Measurements from ENCODE around the gene FHAD1.

FHAD1 gene

GRCh38 chr1:15331734-15332133, 84.7 kb downstream of the FHAD1 start:
- TF ChIP-seq SIN3A (IDR thresholded peaks at IDR 0.05; ENCODE audit: borderline replicate concordance, insufficient read depth, low read length) (no peak), TAF1 (IDR thresholded peaks at IDR 0.05; ENCODE audit: borderline replicate concordance, insufficient read depth, low read length) (no peak)

- TF ChIP-seq, protein P1, sequence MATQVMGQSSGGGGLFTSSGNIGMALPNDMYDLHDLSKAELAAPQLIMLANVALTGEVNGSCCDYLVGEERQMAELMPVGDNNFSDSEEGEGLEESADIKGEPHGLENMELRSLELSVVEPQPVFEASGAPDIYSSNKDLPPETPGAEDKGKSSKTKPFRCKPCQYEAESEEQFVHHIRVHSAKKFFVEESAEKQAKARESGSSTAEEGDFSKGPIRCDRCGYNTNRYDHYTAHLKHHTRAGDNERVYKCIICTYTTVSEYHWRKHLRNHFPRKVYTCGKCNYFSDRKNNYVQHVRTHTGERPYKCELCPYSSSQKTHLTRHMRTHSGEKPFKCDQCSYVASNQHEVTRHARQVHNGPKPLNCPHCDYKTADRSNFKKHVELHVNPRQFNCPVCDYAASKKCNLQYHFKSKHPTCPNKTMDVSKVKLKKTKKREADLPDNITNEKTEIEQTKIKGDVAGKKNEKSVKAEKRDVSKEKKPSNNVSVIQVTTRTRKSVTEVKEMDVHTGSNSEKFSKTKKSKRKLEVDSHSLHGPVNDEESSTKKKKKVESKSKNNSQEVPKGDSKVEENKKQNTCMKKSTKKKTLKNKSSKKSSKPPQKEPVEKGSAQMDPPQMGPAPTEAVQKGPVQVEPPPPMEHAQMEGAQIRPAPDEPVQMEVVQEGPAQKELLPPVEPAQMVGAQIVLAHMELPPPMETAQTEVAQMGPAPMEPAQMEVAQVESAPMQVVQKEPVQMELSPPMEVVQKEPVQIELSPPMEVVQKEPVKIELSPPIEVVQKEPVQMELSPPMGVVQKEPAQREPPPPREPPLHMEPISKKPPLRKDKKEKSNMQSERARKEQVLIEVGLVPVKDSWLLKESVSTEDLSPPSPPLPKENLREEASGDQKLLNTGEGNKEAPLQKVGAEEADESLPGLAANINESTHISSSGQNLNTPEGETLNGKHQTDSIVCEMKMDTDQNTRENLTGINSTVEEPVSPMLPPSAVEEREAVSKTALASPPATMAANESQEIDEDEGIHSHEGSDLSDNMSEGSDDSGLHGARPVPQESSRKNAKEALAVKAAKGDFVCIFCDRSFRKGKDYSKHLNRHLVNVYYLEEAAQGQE (IDR thresholded peaks at IDR 0.05; ENCODE audit: insufficient read depth in 1 of 2, low read depth in 2 of 2, low read length in 2 of 2) = no peak
- TF ChIP-seq FOXP2 (optimal IDR thresholded peaks at IDR 0.05; ENCODE audit: borderline replicate concordance, extremely low read depth, extremely low read length, insufficient read depth) = no peak
- TF ChIP-seq TAF1 (IDR thresholded peaks at IDR 0.05; ENCODE audit: borderline replicate concordance, insufficient read depth, low read length) = no peak
- TF ChIP-seq POLR2AphosphoS5 (IDR thresholded peaks at IDR 0.05; ENCODE audit: low read depth, low read length) = no peak
- TF ChIP-seq SIN3A (IDR thresholded peaks at IDR 0.05; ENCODE audit: borderline replicate concordance, insufficient read depth, low read length) = no peak
These were observed 85.5 kb downstream of the FHAD1 start for GRCh38 chr1:15332525-15332924.

GRCh38 chr1:15332952-15333715, 86.1 kb downstream of the FHAD1 start:
- no peak for TF ChIP-seq SIN3A (IDR thresholded peaks at IDR 0.05; ENCODE audit: borderline replicate concordance, insufficient read depth, low read length)
- TF ChIP-seq TAF1 (IDR thresholded peaks at IDR 0.05; ENCODE audit: borderline replicate concordance, insufficient read depth, low read length) = no peak
- no peak for TF ChIP-seq FOXP2 (optimal IDR thresholded peaks at IDR 0.05; ENCODE audit: borderline replicate concordance, extremely low read depth, extremely low read length, insufficient read depth)
- TF ChIP-seq, protein P1 (IDR thresholded peaks at IDR 0.05; ENCODE audit: insufficient read depth in 1 of 2, low read depth in 2 of 2, low read length in 2 of 2) = no peak
- TF ChIP-seq POLR2AphosphoS5 (IDR thresholded peaks at IDR 0.05; ENCODE audit: low read depth, low read length) = no peak

DNA sequence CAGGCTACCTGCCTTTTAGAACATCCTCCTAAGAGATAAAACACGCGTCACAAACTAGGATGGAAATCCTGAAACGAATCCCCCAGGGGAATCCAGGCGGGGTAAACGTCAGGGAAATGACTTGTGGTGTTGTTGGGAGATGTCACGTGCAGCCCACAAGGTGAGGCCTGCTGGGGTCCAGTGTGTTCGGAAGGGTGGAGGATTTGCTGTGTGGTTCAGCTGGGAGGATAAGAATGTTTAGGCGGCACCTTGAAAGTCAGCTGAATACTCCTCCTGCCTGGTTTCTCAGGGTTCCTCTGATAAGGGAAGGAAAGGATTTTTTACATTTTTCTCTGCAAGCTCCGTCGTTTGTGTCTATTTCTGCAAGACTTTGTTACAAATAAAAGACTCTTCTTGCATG, 88.0 kb downstream of the FHAD1 start:
- TF ChIP-seq FOXP2 (optimal IDR thresholded peaks at IDR 0.05; ENCODE audit: borderline replicate concordance, extremely low read depth, extremely low read length, insufficient read depth) (no peak), POLR2AphosphoS5 (IDR thresholded peaks at IDR 0.05; ENCODE audit: low read depth, low read length) (no peak), TAF1 (IDR thresholded peaks at IDR 0.05; ENCODE audit: borderline replicate concordance, insufficient read depth, low read length) (no peak), SIN3A (IDR thresholded peaks at IDR 0.05; ENCODE audit: borderline replicate concordance, insufficient read depth, low read length) (no peak)
- TF ChIP-seq, protein P1 (IDR thresholded peaks at IDR 0.05; ENCODE audit: insufficient read depth in 1 of 2, low read depth in 2 of 2, low read length in 2 of 2) = no peak

- TF ChIP-seq SIN3A (IDR thresholded peaks at IDR 0.05; ENCODE audit: borderline replicate concordance, insufficient read depth, low read length) (no peak), TAF1 (IDR thresholded peaks at IDR 0.05; ENCODE audit: borderline replicate concordance, insufficient read depth, low read length) (no peak), POLR2AphosphoS5 (IDR thresholded peaks at IDR 0.05; ENCODE audit: low read depth, low read length) (no peak), FOXP2 (optimal IDR thresholded peaks at IDR 0.05; ENCODE audit: borderline replicate concordance, extremely low read depth, extremely low read length, insufficient read depth) (no peak)
- TF ChIP-seq, protein P1 (IDR thresholded peaks at IDR 0.05; ENCODE audit: insufficient read depth in 1 of 2, low read depth in 2 of 2, low read length in 2 of 2) = no peak
These were observed 89.8 kb downstream of the FHAD1 start for GRCh38 chr1:15336866-15337265.
